ENCODE data around the gene NDFIP1.

DNA sequence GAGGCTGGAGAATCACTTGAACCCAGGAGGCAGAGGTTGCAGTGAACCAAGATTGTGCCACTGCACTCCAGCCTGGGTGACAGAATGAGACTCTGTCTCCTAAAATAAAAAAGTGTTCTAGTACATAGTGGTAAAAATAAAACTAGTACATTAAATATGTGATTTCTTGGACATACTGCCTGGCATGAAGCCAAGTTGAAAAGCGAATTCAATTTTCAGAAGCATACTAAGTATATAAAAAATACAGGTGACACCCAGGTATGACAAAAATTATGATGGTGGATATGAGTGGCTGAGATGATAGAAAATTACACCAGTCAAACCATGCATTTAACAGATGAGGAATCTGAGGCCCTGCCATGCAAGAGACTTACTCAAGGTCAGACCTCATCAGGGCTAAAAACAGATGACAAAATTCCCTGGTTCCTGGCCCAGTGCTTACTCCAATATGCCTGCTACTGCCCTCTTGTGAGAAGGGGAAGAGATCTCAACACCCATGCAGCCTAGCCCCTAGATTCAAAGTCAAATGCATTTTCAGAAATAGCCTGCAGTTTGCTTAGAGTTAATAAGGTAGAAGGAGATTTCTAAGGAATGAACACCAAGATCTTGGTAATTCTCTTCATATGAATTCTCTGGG is 49.2 kb upstream of the NDFIP1 start:
- TF ChIP-seq RORB (CRISPR knock-in tag; IDR thresholded peaks at IDR 0.05) (no peak), ESRRA (CRISPR knock-in tag; IDR thresholded peaks at IDR 0.05; ENCODE audit: borderline replicate concordance) (no peak), IRF2 (CRISPR knock-in tag; IDR thresholded peaks at IDR 0.05; ENCODE audit: borderline replicate concordance, low read depth) (no peak), NR3C1 (CRISPR knock-in tag; conservative IDR thresholded peaks at IDR 0.05; ENCODE audit: low read depth) (no peak), EMX1 (CRISPR knock-in tag; IDR thresholded peaks at IDR 0.05) (no peak), SP1 (CRISPR knock-in tag; conservative IDR thresholded peaks at IDR 0.05) (no peak), NFYB (CRISPR knock-in tag; conservative IDR thresholded peaks at IDR 0.05; ENCODE audit: low read depth) (no peak), NFE2L1 (CRISPR knock-in tag; IDR thresholded peaks at IDR 0.05) (no peak)
- TF ChIP-seq, protein P1, sequence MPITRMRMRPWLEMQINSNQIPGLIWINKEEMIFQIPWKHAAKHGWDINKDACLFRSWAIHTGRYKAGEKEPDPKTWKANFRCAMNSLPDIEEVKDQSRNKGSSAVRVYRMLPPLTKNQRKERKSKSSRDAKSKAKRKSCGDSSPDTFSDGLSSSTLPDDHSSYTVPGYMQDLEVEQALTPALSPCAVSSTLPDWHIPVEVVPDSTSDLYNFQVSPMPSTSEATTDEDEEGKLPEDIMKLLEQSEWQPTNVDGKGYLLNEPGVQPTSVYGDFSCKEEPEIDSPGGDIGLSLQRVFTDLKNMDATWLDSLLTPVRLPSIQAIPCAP (CRISPR knock-in tag; IDR thresholded peaks at IDR 0.05), result no peak
- TF ChIP-seq, protein P2, sequence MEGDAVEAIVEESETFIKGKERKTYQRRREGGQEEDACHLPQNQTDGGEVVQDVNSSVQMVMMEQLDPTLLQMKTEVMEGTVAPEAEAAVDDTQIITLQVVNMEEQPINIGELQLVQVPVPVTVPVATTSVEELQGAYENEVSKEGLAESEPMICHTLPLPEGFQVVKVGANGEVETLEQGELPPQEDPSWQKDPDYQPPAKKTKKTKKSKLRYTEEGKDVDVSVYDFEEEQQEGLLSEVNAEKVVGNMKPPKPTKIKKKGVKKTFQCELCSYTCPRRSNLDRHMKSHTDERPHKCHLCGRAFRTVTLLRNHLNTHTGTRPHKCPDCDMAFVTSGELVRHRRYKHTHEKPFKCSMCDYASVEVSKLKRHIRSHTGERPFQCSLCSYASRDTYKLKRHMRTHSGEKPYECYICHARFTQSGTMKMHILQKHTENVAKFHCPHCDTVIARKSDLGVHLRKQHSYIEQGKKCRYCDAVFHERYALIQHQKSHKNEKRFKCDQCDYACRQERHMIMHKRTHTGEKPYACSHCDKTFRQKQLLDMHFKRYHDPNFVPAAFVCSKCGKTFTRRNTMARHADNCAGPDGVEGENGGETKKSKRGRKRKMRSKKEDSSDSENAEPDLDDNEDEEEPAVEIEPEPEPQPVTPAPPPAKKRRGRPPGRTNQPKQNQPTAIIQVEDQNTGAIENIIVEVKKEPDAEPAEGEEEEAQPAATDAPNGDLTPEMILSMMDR (IDR thresholded peaks at IDR 0.05), result no peak
